Measurements from ENCODE around the gene CPEB1.

CPEB1 gene

DNA sequence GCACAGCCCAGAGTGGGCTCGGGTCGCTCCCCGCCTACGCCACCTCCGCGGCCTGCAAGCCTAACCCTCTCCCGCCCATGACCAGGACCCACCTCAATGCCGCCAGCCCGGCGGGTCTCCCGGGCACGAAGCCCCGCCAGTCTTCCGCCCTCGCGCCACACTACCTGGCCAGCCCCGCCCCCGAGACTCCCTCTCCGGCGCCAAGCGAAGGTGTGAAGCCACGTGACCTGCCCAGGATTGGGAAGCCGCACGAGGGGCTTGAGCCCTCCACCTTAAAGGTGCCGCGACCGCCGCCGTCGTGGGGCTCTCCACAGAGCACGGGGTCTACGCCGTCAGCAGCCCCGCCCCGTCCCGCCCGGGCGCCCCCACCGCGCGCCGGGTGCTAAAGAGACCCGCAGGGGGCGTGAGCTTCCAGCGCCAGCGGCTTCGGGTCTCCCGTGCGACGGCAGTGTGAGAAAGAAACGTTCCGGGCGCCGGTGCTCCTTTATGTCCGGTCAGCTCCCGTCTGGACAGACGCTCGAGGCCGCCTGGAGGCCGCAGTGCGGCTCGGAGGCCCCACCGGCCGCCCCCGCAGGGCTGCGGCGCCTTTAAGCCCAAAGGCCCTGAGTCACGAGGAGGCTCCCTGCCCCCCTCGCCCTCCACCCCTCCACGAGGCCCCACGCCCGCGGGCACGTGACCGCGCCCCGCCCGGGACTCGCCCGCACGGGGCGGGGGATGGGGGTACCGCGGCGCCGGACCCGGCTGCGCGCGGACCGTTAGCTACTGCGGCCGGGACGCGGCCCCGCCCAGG lies at the start of gene CPEB1:
TSS of gene CPEB1 (minus strand) at position 319 of the 790 bp plus-strand sequence. CDS start 18,904 bp downstream, outside the sequence.
- peak within 1 kb of the TSS; percentile 48; the same call in 1 of the 2 replicates for H3K27ac ChIP-seq
- TF ChIP-seq, protein P1, sequence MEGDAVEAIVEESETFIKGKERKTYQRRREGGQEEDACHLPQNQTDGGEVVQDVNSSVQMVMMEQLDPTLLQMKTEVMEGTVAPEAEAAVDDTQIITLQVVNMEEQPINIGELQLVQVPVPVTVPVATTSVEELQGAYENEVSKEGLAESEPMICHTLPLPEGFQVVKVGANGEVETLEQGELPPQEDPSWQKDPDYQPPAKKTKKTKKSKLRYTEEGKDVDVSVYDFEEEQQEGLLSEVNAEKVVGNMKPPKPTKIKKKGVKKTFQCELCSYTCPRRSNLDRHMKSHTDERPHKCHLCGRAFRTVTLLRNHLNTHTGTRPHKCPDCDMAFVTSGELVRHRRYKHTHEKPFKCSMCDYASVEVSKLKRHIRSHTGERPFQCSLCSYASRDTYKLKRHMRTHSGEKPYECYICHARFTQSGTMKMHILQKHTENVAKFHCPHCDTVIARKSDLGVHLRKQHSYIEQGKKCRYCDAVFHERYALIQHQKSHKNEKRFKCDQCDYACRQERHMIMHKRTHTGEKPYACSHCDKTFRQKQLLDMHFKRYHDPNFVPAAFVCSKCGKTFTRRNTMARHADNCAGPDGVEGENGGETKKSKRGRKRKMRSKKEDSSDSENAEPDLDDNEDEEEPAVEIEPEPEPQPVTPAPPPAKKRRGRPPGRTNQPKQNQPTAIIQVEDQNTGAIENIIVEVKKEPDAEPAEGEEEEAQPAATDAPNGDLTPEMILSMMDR (conservative IDR thresholded peaks at IDR 0.05) = peak; percentile 37

DNA sequence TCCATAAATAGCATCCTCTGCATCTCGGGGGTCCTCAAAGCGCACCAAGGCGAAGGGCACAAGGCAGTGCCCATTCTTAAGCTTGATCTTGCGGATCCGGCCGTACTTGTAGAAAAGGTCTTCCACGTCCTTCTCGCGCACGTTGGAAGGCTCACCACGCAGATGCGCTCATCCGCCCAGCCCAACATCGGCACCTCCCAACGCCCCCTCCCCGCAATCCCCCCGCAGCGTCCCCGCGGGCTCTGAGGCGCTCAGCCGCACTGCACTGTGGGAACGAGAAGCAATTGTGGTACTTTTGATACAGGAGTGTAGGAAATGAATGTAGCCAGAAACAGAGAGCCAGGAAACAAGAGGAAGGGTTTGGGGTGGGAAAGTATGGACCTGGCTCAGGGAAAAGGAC lies 45.0 kb upstream of the CPEB1 start:
- H3K27ac ChIP-seq = no peak overlapping the region
- TF ChIP-seq, protein P1 (conservative IDR thresholded peaks at IDR 0.05) = no peak

DNA sequence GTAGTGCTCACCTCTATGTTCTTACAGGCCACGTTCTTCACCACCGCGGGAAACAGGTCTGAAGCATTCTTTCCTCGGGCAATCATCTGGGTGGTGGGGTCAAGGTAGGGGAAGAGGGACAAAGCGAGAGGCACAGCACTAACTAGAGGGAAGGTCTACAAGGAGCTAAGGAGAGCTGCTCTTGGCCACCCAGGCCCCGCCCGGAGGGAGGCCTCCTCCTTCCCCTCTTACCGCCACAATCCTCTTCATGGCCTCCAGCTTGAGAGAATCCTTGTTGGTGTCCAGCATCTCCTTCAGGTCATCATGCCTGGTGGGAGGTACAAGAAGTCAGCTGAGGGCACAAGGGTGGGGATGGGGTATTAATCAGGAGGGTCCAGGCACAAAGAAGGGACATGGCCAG lies 42.0 kb upstream of the CPEB1 start:
- TF ChIP-seq, protein P1 (conservative IDR thresholded peaks at IDR 0.05) = no peak
- no peak overlapping the region for H3K27ac ChIP-seq

DNA sequence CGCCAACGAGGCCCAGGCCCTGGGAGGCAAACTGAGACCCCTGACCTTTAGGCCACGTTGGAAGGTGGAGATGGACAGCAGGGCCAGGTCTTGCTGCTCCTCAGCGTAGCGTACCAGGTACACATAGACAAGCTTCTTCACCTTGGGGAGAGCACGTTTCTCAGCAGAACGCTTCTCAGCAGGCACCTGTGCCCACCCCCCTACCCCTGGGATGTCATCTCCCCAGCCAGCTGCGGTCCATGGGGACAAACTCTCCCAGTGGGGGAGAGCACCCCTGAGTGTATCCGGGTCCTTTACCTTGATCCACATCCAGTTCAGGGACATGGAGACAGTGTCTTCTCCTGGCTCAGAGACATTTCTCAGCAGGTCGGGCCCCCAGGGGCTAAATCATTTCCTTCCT lies 41.5 kb upstream of the CPEB1 start:
- H3K27ac ChIP-seq = no peak overlapping the region
- TF ChIP-seq, protein P1 (conservative IDR thresholded peaks at IDR 0.05) = no peak

DNA sequence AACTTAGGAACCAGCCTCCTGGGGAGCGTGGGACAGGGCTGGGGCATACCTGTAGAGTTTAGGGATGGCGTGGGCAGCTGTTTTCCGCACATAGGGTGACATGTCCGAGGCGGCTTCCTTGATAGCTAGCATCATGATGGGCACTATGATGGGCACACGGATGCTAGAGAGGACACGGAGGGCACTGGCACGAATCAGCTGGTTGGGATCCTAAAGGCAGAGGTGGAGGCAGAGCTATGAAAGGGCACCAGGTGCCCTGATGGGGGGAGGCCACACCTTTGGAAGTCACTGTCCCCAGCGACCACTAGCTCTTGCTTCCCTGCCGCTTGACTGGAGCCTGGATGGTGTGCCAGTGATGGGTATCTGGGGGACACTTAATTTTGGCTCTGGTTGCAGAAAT lies 34.2 kb upstream of the CPEB1 start:
- TF ChIP-seq, protein P1 (conservative IDR thresholded peaks at IDR 0.05) = no peak
- peak overlapping the region; percentile 83; the same call in 1 of the 2 replicates for H3K27ac ChIP-seq

DNA sequence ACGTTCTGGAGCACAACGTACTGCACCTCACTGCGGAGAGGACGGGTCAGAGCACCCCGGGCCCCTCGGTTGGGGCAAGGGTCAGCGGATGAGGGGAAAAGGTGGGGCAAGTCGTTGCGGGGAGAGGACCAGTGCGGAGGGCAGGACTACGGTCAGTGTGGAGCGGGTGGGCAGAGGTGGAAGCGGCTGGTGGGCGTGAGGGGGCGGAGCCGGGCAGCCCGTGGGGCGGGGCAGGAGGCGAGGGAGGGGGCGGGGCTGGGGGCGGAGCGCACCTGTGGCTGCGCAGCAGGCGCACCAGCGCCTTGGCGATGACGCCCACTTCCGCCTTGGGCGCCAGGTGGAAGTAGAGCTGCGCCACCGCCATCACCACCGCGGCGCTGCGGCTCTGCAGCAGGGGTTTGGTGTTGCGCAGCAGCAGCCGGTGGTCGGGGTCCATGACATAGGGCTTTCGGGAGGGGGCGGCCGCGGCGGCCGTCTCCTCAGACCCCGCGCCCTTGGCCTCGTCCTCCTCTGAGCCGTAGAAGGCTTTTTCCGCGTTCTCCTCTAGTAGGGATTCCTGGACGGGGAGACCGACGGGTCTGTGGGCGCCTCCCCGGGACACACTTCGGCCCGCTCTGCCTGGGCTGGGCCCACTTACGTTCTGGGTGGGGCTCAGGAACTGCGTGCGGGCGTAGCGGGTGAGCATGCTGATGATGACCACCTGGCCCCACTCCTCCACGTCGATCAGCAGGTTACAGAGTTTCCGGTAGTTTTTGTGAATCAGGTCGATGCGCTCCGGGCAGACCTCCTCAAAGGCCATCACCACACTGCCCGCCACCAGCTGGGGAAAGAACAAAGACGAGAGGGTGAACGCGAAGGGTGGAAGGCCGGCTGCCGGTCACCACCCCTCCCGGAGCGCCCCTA lies 33.3 kb upstream of the CPEB1 start:
- TF ChIP-seq, protein P1 (conservative IDR thresholded peaks at IDR 0.05) = peak; percentile 65

DNA sequence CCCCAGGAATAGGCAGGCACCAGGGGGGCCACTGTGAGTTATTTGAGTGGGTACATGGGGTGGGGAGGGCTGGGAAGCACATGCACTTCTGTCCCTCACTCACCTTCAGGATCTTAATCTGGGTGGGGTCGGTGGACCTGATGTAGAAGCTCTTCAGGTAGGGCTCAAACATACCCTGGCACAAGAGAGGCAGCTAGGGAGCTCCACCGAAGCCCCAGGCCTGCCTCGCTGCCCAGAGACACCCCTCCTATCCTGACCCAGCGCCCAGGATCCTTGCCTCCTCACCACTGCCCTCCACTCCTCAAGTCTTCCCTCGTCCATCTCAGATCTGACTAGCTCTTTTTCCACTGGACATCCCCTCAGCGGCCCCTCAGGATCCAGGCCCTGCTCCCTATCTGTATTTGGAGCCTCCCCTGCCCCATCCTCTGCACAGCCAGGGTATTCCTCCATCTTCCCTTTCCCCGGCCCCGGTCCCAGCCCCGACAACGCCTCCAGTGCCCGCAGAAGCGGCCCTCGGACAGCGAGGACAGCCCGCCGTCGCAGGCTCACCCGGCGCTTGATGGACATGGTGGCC lies 32.5 kb upstream of the CPEB1 start:
- TF ChIP-seq, protein P1 (conservative IDR thresholded peaks at IDR 0.05) = no peak
- peak overlapping the region; percentile 83 for H3K27ac ChIP-seq

More for the DNA sequence above, 33.3 kb upstream of the CPEB1 start:
- peak overlapping the region; percentile 83 for H3K27ac ChIP-seq
